B cell (primary cell): ENCODE data around the gene PIGC.

Source experiments
- CTCF ChIP-seq: fragments of 200-600 bp; IDR thresholded peaks from one replicate; pipeline ENCODE4 v1.8.0; 2022; ENCODE audit warnings: antibody characterized with exemption, mild to moderate bottlenecking
- EZH2 ChIP-seq: IDR thresholded peaks from 2 replicates; pipeline ENCODE4 v1.6.1; 2012; ENCODE audit warnings: borderline replicate concordance, low read depth, mild to moderate bottlenecking, moderate library complexity, low read length; ENCODE audit not compliant: insufficient read depth, poor library complexity, severe bottlenecking

- no peak for TF ChIP-seq CTCF
- no peak for TF ChIP-seq EZH2
These were observed 26.3 kb upstream of the PIGC start for GRCh38 chr1:172470149-172470548.
